H1 (cell line): ENCODE results near the gene CBX2. TPM values are rescaled to one million over a fixed set of nuclear protein-coding genes. Genes with fewer than 3 reads are reported as not detected.

ENCODE experiments used
- CTCF ChIA-PET: fragments of 300-600 bp; sonication (Branson Sonifier 250); formaldehyde crosslinking; loops from one replicate; lab custom pipeline; 2021; ENCODE audit not compliant: partially characterized antibody; lab: Charles Lee
- POLR2A ChIA-PET: fragments of 300-600 bp; sonication (Branson Sonifier 250); formaldehyde crosslinking; loops from one replicate; lab custom pipeline; 2021; ENCODE audit warnings: inconsistent platforms; ENCODE audit not compliant: partially characterized antibody; lab: Charles Lee
- DNase-seq, 2 experiments: peaks; one replicate each; pipeline versions ENCODE4 v3.0.0 to v3.0.0-alpha.2; 2010 to 2022; ENCODE audit warnings: low spot score in 2 of 2, low read depth in 1 of 2, mixed read lengths in 1 of 2
- FAIRE-seq: peaks from 2 replicates; lab custom pipeline; 2011; peaks lifted over from hg19 to GRCh38; lab: Jason Lieb, UNC
- H2AFZ ChIP-seq: 2 replicates; pipeline ENCODE4 v1.8.1; 2012; ENCODE audit warnings: low read length, inconsistent platforms
- H2AK5ac ChIP-seq: 2 replicates; pipeline ENCODE4 v1.6.1; 2013; ENCODE audit warnings: low read depth, low read length
- H2BK120ac ChIP-seq: replicated peaks from 2 replicates; pipeline ENCODE3; 2013; ENCODE audit warnings: low read depth, low read length, inconsistent platforms
- H2BK12ac ChIP-seq: 2 replicates; pipeline ENCODE4 v1.6.1; 2013; ENCODE audit warnings: low read depth, low read length
- H2BK15ac ChIP-seq: 2 replicates; pipeline ENCODE4 v1.6.1; 2013; ENCODE audit warnings: low read length
- H2BK20ac ChIP-seq: 2 replicates; pipeline ENCODE4 v1.6.1; 2013; ENCODE audit warnings: low read length
- H2BK5ac ChIP-seq: 2 replicates; pipeline ENCODE4 v1.6.1; 2013; ENCODE audit warnings: low read depth, low read length
- H3K14ac ChIP-seq: 2 replicates; pipeline ENCODE4 v1.6.1; 2013; ENCODE audit warnings: inconsistent platforms; ENCODE audit not compliant: insufficient read length
- H3K18ac ChIP-seq: 2 replicates; pipeline ENCODE4 v1.6.1; 2013; ENCODE audit warnings: low read length; ENCODE audit errors: extremely low read depth
- H3K23ac ChIP-seq: 2 replicates; pipeline ENCODE4 v1.6.1; 2013; ENCODE audit warnings: inconsistent platforms; ENCODE audit not compliant: insufficient read length
- H3K23me2 ChIP-seq: 2 replicates; pipeline ENCODE4 v1.6.1; 2013; ENCODE audit warnings: low read depth, low read length
- H3K27ac ChIP-seq: 2 replicates; pipeline ENCODE4 v1.6.1; 2011; ENCODE audit warnings: low read depth, low read length, inconsistent platforms
- H3K27me3 ChIP-seq, 4 experiments: replicated peaks in 1 of 4; 1 replicate in 1 of 4; 2 replicates in 3 of 4; pipeline versions ENCODE4 v1.6.1 to v1.8.1; 2011 to 2013; ENCODE audit warnings: low read length in 3 of 4, mild to moderate bottlenecking in 3 of 4, inconsistent platforms in 2 of 4, mixed read lengths in 2 of 4, moderate library complexity in 1 of 4; ENCODE audit not compliant: control insufficient read depth in 3 of 4, insufficient read depth in 3 of 4; ENCODE audit errors: extremely low read depth in 1 of 4
- H3K36me3 ChIP-seq, 4 experiments: 2 replicates each; pipeline versions ENCODE4 v1.6.1 to v1.8.1; 2011 to 2013; ENCODE audit warnings: mild to moderate bottlenecking in 4 of 4, low read length in 3 of 4, moderate library complexity in 2 of 4, control low read depth in 1 of 4, inconsistent platforms in 1 of 4; ENCODE audit not compliant: insufficient read depth in 4 of 4, control insufficient read depth in 2 of 4
- H3K4ac ChIP-seq: replicated peaks from 2 replicates; pipeline ENCODE3; 2013; ENCODE audit warnings: low read length, low read depth, mixed read lengths, inconsistent platforms; ENCODE audit not compliant: insufficient read length
- H3K4me1 ChIP-seq, 4 experiments: replicated peaks in 1 of 4; 1 replicate in 1 of 4; 2 replicates in 3 of 4; pipeline versions ENCODE4 v1.6.1 to v1.8.1; 2011 to 2013; ENCODE audit warnings: low read length in 3 of 4, inconsistent platforms in 2 of 4, mixed read lengths in 1 of 4; ENCODE audit not compliant: insufficient read depth in 4 of 4, control insufficient read depth in 3 of 4
- H3K4me2 ChIP-seq, 2 experiments: 2 replicates each; pipeline versions ENCODE4 v1.6.1 to v1.8.1; 2011 to 2013; ENCODE audit warnings: low read depth in 2 of 2, low read length in 2 of 2, control low read depth in 1 of 2, inconsistent platforms in 1 of 2, mild to moderate bottlenecking in 1 of 2; ENCODE audit not compliant: insufficient read depth in 1 of 2
- H3K4me3 ChIP-seq, 4 experiments: fragments of 200-600, 300-600 bp in 1 of 4; sonication (generic), shearing (Covaris generic), sonication (Bioruptor Twin) in 1 of 4; 2 replicates each; pipeline versions ENCODE4 v1.5.1 to v1.8.1; 2011 to 2016; ENCODE audit warnings: low read length in 4 of 4, low read depth in 3 of 4, control low read depth in 2 of 4, inconsistent platforms in 2 of 4, mild to moderate bottlenecking in 2 of 4, mixed read lengths in 1 of 4, moderate library complexity in 1 of 4; ENCODE audit not compliant: insufficient read depth in 2 of 4; ENCODE audit errors: extremely low read depth in 1 of 4
- H3K56ac ChIP-seq: replicated peaks from 2 replicates; pipeline ENCODE3; 2013; ENCODE audit warnings: low read depth, mild to moderate bottlenecking, mixed read lengths, low read length, inconsistent platforms; ENCODE audit not compliant: insufficient read length
- H3K79me1 ChIP-seq: 2 replicates; pipeline ENCODE4 v1.6.1; 2013; ENCODE audit warnings: low read depth, low read length, control low read depth
- H3K79me2 ChIP-seq, 2 experiments: 2 replicates each; pipeline versions ENCODE4 v1.6.1 to v1.8.1; 2012 to 2013; ENCODE audit warnings: low read length in 2 of 2, mild to moderate bottlenecking in 2 of 2, inconsistent platforms in 1 of 2; ENCODE audit not compliant: insufficient read depth in 2 of 2, control insufficient read depth in 1 of 2
- H3K9ac ChIP-seq, 4 experiments: replicated peaks in 1 of 4; 1 replicate in 1 of 4; 2 replicates in 3 of 4; pipeline versions ENCODE4 v1.6.1 to v1.8.1; 2011 to 2013; ENCODE audit warnings: low read depth in 3 of 4, low read length in 3 of 4, control low read depth in 2 of 4, mild to moderate bottlenecking in 2 of 4, moderate library complexity in 2 of 4, inconsistent platforms in 1 of 4; ENCODE audit errors: extremely low read depth in 1 of 4
- H3K9me3 ChIP-seq, 2 experiments: 2 replicates each; pipeline versions ENCODE4 v1.6.1 to v1.8.1; 2012 to 2013; ENCODE audit warnings: mild to moderate bottlenecking in 2 of 2, moderate library complexity in 2 of 2, control low read depth in 1 of 2, inconsistent platforms in 1 of 2, low read depth in 1 of 2, low read length in 1 of 2, mixed read lengths in 1 of 2; ENCODE audit not compliant: insufficient read depth in 2 of 2
- H4K20me1 ChIP-seq, 2 experiments: replicated peaks in 1 of 2; 2 replicates each; pipeline versions ENCODE3 to v1.8.1; 2011 to 2013; ENCODE audit warnings: inconsistent platforms in 2 of 2, low read length in 2 of 2, mild to moderate bottlenecking in 1 of 2; ENCODE audit not compliant: insufficient read depth in 2 of 2, control insufficient read depth in 1 of 2
- H4K5ac ChIP-seq: 2 replicates; pipeline ENCODE4 v1.6.1; 2013; ENCODE audit warnings: low read length, low read depth, mixed read lengths, inconsistent platforms; ENCODE audit not compliant: insufficient read length
- H4K8ac ChIP-seq: 2 replicates; pipeline ENCODE4 v1.8.0; 2013; ENCODE audit warnings: mild to moderate bottlenecking, moderate library complexity, low read length, inconsistent platforms; ENCODE audit not compliant: insufficient read depth; ENCODE audit errors: extremely low read depth
- H4K91ac ChIP-seq: replicated peaks from 2 replicates; pipeline ENCODE3; 2013; ENCODE audit warnings: low read length, mixed read lengths, inconsistent platforms; ENCODE audit not compliant: insufficient read length
- BACH1 ChIP-seq: IDR thresholded peaks from 2 replicates; pipeline ENCODE4 v1.6.1; 2012; ENCODE audit warnings: low read length, improper control_type of control experiment
- BCL11A ChIP-seq, 2 experiments: IDR thresholded peaks; one replicate each; pipeline ENCODE4 v1.6.1; 2011; ENCODE audit warnings: low read depth in 2 of 2, low read length in 2 of 2, mild to moderate bottlenecking in 2 of 2
- CBX8 ChIP-seq: fragments of 300-800, 300-1000 bp; sonication (generic); IDR thresholded peaks from 2 replicates; pipeline ENCODE4 v1.7.1; 2016; ENCODE audit warnings: low read depth, low read length, borderline replicate concordance
- GTF2F1 ChIP-seq: IDR thresholded peaks from 2 replicates; pipeline ENCODE4 v1.6.1; 2012; ENCODE audit warnings: low read depth, low read length, improper control_type of control experiment, borderline replicate concordance
- NRF1 ChIP-seq: IDR thresholded peaks from 2 replicates; pipeline ENCODE4 v1.6.1; 2011; ENCODE audit warnings: mild to moderate bottlenecking, low read depth, low read length, improper control_type of control experiment
- RBBP5 ChIP-seq: IDR thresholded peaks from 2 replicates; pipeline ENCODE4 v1.7.1; 2012; ENCODE audit warnings: low read depth, mild to moderate bottlenecking, inconsistent platforms, low read length, moderate library complexity, borderline replicate concordance
- SP1 ChIP-seq: IDR thresholded peaks from 2 replicates; pipeline ENCODE4 v1.6.1; 2011; ENCODE audit warnings: low read depth, low read length
- SP2 ChIP-seq: IDR thresholded peaks from 2 replicates; pipeline ENCODE4 v1.6.1; 2012; ENCODE audit warnings: mild to moderate bottlenecking, low read length, inconsistent platforms
- TAF7 ChIP-seq: optimal IDR thresholded peaks from 2 replicates; pipeline ENCODE3; 2011; ENCODE audit warnings: low read depth, mild to moderate bottlenecking, inconsistent platforms, low read length, moderate library complexity, borderline replicate concordance
- TEAD4 ChIP-seq: IDR thresholded peaks from 2 replicates; pipeline ENCODE4 v1.6.1; 2012; ENCODE audit warnings: low read depth, low read length, inconsistent platforms, mixed read lengths
- WGBS, 2 experiments: shearing (Covaris generic) in 1 of 2; methylation state at CpG; one replicate each; pipeline versions ENCODE4 v1.1.6 to v1.1.7; 2013 to 2015; ENCODE audit warnings: low lambda C conversion rate in 2 of 2, mixed read lengths in 2 of 2, inconsistent platforms in 1 of 2, low coverage in 1 of 2, missing lambda C conversion rate in 1 of 2; ENCODE audit not compliant: insufficient replicate concordance in 2 of 2, insufficient coverage in 1 of 2, insufficient read length in 1 of 2; ENCODE audit errors: extremely low coverage in 1 of 2, missing lambda C conversion rate in 1 of 2; 5-methylcytosine and 5-hydroxymethylcytosine counted together
- polyA plus RNA-seq, 7 experiments: library from polyadenylated mRNA; depleted of rRNA in 3 of 7; stranded (reverse) in 5 of 7; unstranded in 2 of 7; fragments of >200 nt in 5 of 7; fragments of 200-250 nt in 2 of 7; gene quantifications; 1 replicate in 5 of 7; 2 replicates in 1 of 7; 4 replicates in 1 of 7; pipeline versions ENCODE4 v1.2.1 to v1.2.3, GENCODE V29; 2011 to 2013; ENCODE audit warnings: missing spikeins in 2 of 7, mixed read lengths in 2 of 7
- total RNA-seq: library from RNA; stranded (reverse); fragmentation: NEBNext Ultra II Directional; extraction: Animal tissue kit (Norgen Biotek cat#: 25700); gene quantifications from 2 replicates; pipeline ENCODE4 v1.2.1, GENCODE V29; 2021
- TF ChIP-seq, protein P1 (sequence below): IDR thresholded peaks from 2 replicates; pipeline ENCODE4 v1.6.1; 2012; ENCODE audit warnings: low read length, inconsistent platforms

The CBX2 gene
- total and polyA plus RNA-seq, 2 of the 8 experiments (the other 6 are each of a cell fraction or from before 2014, with no cell fraction given), result 64.3 to 83.9 TPM

DNA sequence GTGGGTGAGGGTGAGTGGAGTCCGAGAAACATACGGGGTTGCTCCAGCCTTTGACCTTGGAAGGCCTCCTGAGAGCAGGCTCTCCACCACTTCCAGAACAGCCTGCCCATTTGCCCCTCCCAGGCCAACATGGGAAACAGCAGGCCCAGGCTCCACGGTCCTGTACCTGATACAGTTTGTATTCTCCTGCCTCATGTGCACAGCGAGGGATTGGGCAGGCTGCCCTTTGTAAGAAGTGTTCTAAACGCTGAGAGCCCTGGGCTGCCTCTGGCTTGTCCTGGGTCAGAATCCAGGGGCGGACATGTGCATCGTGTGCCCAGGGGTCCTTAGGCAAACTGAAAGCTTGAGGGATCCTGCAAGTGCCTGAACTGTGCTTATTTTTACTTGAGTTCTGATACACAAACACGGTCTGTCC is 3.4 kb upstream of the CBX2 start:
- Histone ChIP-seq H3K36me3 (peaks cover under 1 to 3% (median under 1%) of the 10 kb centered on the region in 4 experiments; a peak in 6 of 8 replicates), H3K9ac (no peak overlapping the region), H3K27me3 (no peaks in the 10 kb centered on the region; a peak in 2 of 7 replicates), H3K4me1 (peaks cover 4 to 14% (median 13%) of the 10 kb centered on the region in 4 experiments), H3K14ac (no peak overlapping the region), H3K4me2 (no peak overlapping the region), H4K20me1 (peaks cover 4 to 6% of the 10 kb centered on the region in 2 experiments), H3K23me2 (peaks cover 10% of the 10 kb centered on the region), H2BK12ac (0 out of 2 replicates have a peak overlapping the region, but pooled peaks have one; percentile 35), H3K79me2 (peaks cover 0 to 8% of the 10 kb centered on the region in 2 experiments; a peak in 2 of 4 replicates), H2AFZ (no peak overlapping the region), H3K27ac (no peak overlapping the region), H2AK5ac (no peak overlapping the region), H3K18ac (0 out of 2 replicates have a peak overlapping the region, but pooled peaks have one; percentile 9), H4K5ac (no peak overlapping the region), H2BK20ac (no peak overlapping the region), H3K4ac (no peak overlapping the region), H4K91ac (no peak overlapping the region), H2BK5ac (no peak overlapping the region), H3K56ac (no peak overlapping the region), H3K23ac (no peak overlapping the region), H2BK120ac (no peak overlapping the region), H3K9me3 (no peaks in the 10 kb centered on the region), H4K8ac (no peak overlapping the region), H3K4me3 (no peak overlapping the region), H2BK15ac (0 out of 2 replicates have a peak overlapping the region, but pooled peaks have one; percentile 0), H3K79me1 (peaks cover 4% of the 10 kb centered on the region)
- 87% methylated on average over 7 of the region's 8 CpGs; no CpG with 5 or more reads in 1 of the 2 experiments for whole genome bisulfite sequencing, 2 experiments
- FAIRE-seq, result no peak
- ChIA-PET POLR2A (interaction anchor here (1.1 to 5.2 kb wide), 2 partner anchors 12 to 15 kb away, joined by 4 to 33 read pairs; no protein-coding TSS in a partner anchor), CTCF (interaction anchor here (0.9 to 5.9 kb wide), 10 partner anchors 8 to 60 kb away, joined by 3 to 90 read pairs (median 5); no protein-coding TSS in a partner anchor)
- no peak for DNase-seq
- TF ChIP-seq SP2 (no peak), SP1 (no peak), TEAD4 (no peak), NRF1 (no peak), GTF2F1 (no peak), RBBP5 (no peak), CBX8 (no peak), BCL11A (IDR thresholded peaks at IDR 0.05; ENCODE audit: low read depth in 2 of 2, low read length in 2 of 2) (no peak), BACH1 (no peak), TAF7 (no peak)
- TF ChIP-seq, protein P1, sequence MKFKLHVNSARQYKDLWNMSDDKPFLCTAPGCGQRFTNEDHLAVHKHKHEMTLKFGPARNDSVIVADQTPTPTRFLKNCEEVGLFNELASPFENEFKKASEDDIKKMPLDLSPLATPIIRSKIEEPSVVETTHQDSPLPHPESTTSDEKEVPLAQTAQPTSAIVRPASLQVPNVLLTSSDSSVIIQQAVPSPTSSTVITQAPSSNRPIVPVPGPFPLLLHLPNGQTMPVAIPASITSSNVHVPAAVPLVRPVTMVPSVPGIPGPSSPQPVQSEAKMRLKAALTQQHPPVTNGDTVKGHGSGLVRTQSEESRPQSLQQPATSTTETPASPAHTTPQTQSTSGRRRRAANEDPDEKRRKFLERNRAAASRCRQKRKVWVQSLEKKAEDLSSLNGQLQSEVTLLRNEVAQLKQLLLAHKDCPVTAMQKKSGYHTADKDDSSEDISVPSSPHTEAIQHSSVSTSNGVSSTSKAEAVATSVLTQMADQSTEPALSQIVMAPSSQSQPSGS, result no peak
